K562 (cell line): Measurements from ENCODE around the gene CGB8. TPM values are rescaled to one million over a fixed set of nuclear protein-coding genes. Genes with fewer than 3 reads are reported as not detected.
A peak's percentile ranks its signal among the peaks of the same experiment; 100 is the strongest.

Source experiments
- ATAC-seq: fragments of 200-7000 bp; cut with Tn5 transposase; 3 replicates; pipeline ENCODE4 v1.9.1; 2020; ENCODE audit warnings: moderate library complexity
- BruUV-seq: library from RNA; stranded (reverse); fragments of 400-500 nt; replicated peaks from 2 replicates; lab custom pipeline; 2021; lab: Mats Ljungman, UMichigan
- CTCF ChIA-PET: fragments of 300-600 bp; formaldehyde crosslinking; extraction: SDS; loops from one replicate; lab custom pipeline; 2021; ENCODE audit warnings: low intra/inter-chr PET ratio; lab: Yijun Ruan, JAX
- POLR2A ChIA-PET: fragments of 300-600, 350-650 bp; sonication (Branson Sonifier 250); formaldehyde crosslinking; extraction: SDS; loops from one replicate; lab custom pipeline; 2021; ENCODE audit warnings: antibody characterized with exemption, inconsistent platforms; lab: Yijun Ruan, JAX
- DNase-seq, 4 experiments: peaks; one replicate each; pipeline versions ENCODE4 v3.0.0 to v3.0.0-alpha.2; 2011 to 2018; ENCODE audit warnings: low spot score in 3 of 4, mixed read lengths in 3 of 4; ENCODE audit errors: extremely low read depth in 1 of 4
- FAIRE-seq: peaks from 2 replicates; lab custom pipeline; 2011; peaks lifted over from hg19 to GRCh38; lab: Jason Lieb, UNC
- H2AFZ ChIP-seq: 2 replicates; pipeline ENCODE4 v1.6.0; 2011; ENCODE audit warnings: low read depth, low read length, control low read depth, inconsistent platforms
- H3K27ac ChIP-seq: fragments of 200-600 bp; 3 replicates; pipeline ENCODE4 v1.8.0; 2011; ENCODE audit warnings: low read depth, mild to moderate bottlenecking, control low read depth, inconsistent platforms, low read length, moderate library complexity, mixed read lengths; ENCODE audit errors: extremely low read depth
- H3K27me3 ChIP-seq, 2 experiments: fragments of 300-600 bp in 1 of 2; 2 replicates in 1 of 2; 3 replicates in 1 of 2; pipeline versions ENCODE4 v1.6.0 to v1.8.0; 2011; ENCODE audit warnings: inconsistent platforms in 2 of 2, low read length in 2 of 2, mild to moderate bottlenecking in 1 of 2, mixed read lengths in 1 of 2, moderate library complexity in 1 of 2; ENCODE audit not compliant: control insufficient read depth in 2 of 2, insufficient read depth in 2 of 2
- H3K36me3 ChIP-seq: fragments of 300-600 bp; 3 replicates; pipeline ENCODE4 v1.8.0; 2011; ENCODE audit warnings: mild to moderate bottlenecking, low read length, inconsistent platforms; ENCODE audit not compliant: control insufficient read depth, insufficient read depth
- H3K4me1 ChIP-seq, 2 experiments: fragments of 200-600 bp in 1 of 2; replicated peaks in 1 of 2; 2 replicates in 1 of 2; 3 replicates in 1 of 2; pipeline versions ENCODE4 v1.5.1 to v1.8.0; 2011; ENCODE audit warnings: inconsistent platforms in 2 of 2, low read length in 2 of 2, mild to moderate bottlenecking in 1 of 2, mixed read lengths in 1 of 2, moderate library complexity in 1 of 2; ENCODE audit not compliant: control insufficient read depth in 2 of 2, insufficient read depth in 2 of 2
- H3K4me2 ChIP-seq: 2 replicates; pipeline ENCODE4 v1.6.1; 2011; ENCODE audit warnings: low read length, control low read depth, inconsistent platforms, mixed read lengths; ENCODE audit not compliant: insufficient read depth
- H3K4me3 ChIP-seq: fragments of 200-600 bp; sonication (generic), shearing (Covaris generic); 2 replicates; pipeline ENCODE4 v1.5.1; 2016; ENCODE audit warnings: control low read depth, inconsistent platforms
- H3K79me2 ChIP-seq: fragments of 200-600 bp; 3 replicates; pipeline ENCODE4 v1.8.0; 2011; ENCODE audit warnings: low read length, inconsistent platforms; ENCODE audit not compliant: control insufficient read depth, insufficient read depth
- H3K9ac ChIP-seq, 2 experiments: 2 replicates each; pipeline versions ENCODE4 v1.6.0 to v1.6.1; 2011; ENCODE audit warnings: low read depth in 2 of 2, low read length in 2 of 2, control low read depth in 1 of 2, inconsistent platforms in 1 of 2, mild to moderate bottlenecking in 1 of 2, mixed read lengths in 1 of 2; ENCODE audit not compliant: insufficient read depth in 1 of 2
- H3K9me1 ChIP-seq: one replicate; pipeline ENCODE4 v1.6.0; 2011; ENCODE audit warnings: inconsistent platforms, mild to moderate bottlenecking, low read length, moderate library complexity; ENCODE audit not compliant: control insufficient read depth, insufficient read depth
- H3K9me3 ChIP-seq: replicated peaks from 2 replicates; pipeline ENCODE4 v1.5.1; 2011; ENCODE audit warnings: low read depth, low read length, inconsistent platforms; ENCODE audit not compliant: control insufficient read depth, insufficient read depth
- H4K20me1 ChIP-seq: replicated peaks from 2 replicates; pipeline ENCODE4 v1.6.1; 2011; ENCODE audit warnings: low read length, inconsistent platforms, mixed read lengths; ENCODE audit not compliant: control insufficient read depth, insufficient read depth
- BRF1 ChIP-seq: IDR thresholded peaks from 3 replicates; pipeline ENCODE4 v1.6.1; 2011; ENCODE audit warnings: borderline replicate concordance, mild to moderate bottlenecking; ENCODE audit not compliant: insufficient read length; ENCODE audit errors: extremely low read depth
- HDAC2 ChIP-seq: fragments of 450-650 bp; IDR thresholded peaks from 2 replicates; pipeline ENCODE4 v1.6.1; 2016; ENCODE audit warnings: mild to moderate bottlenecking
- HNRNPH1 ChIP-seq: fragments of 200-400 bp; formaldehyde crosslinking; optimal IDR thresholded peaks from 2 replicates; pipeline ENCODE3; 2017; ENCODE audit warnings: low read depth, mild to moderate bottlenecking, low read length, moderate library complexity
- MTA1 ChIP-seq: fragments of 450-650 bp; IDR thresholded peaks from 2 replicates; pipeline ENCODE4 v1.6.1; 2017; ENCODE audit warnings: borderline replicate concordance
- NFYB ChIP-seq: IDR thresholded peaks from 2 replicates; pipeline ENCODE4 v1.6.1; 2011; ENCODE audit warnings: mild to moderate bottlenecking, moderate library complexity; ENCODE audit not compliant: insufficient read length; ENCODE audit errors: extremely low read depth
- RFX1 ChIP-seq: fragments of 450-650 bp; IDR thresholded peaks from 2 replicates; pipeline ENCODE4 v1.6.1; 2016; ENCODE audit warnings: mild to moderate bottlenecking, moderate library complexity
- SMARCB1 ChIP-seq: IDR thresholded peaks from 2 replicates; pipeline ENCODE4 v1.6.1; 2011; ENCODE audit warnings: improper control_type of control experiment, low read depth; ENCODE audit not compliant: insufficient read length
- SP2 ChIP-seq: IDR thresholded peaks from 2 replicates; pipeline ENCODE4 v1.6.1; 2011; ENCODE audit warnings: mild to moderate bottlenecking, low read depth, low read length, moderate library complexity; ENCODE audit not compliant: poor library complexity, severe bottlenecking; ENCODE audit errors: extremely low read depth
- SRSF1 ChIP-seq: fragments of 200-400 bp; formaldehyde crosslinking; IDR thresholded peaks from 2 replicates; pipeline ENCODE4 v1.6.1; 2017; ENCODE audit warnings: mild to moderate bottlenecking, low read depth, low read length, moderate library complexity
- WGBS: fragments of 100-300 bp; shearing (Covaris generic); methylation state at CpG from one replicate; pipeline ENCODE4 v1.1.6; 2016; ENCODE audit warnings: low coverage, mixed read lengths; ENCODE audit not compliant: insufficient coverage; ENCODE audit errors: missing lambda C conversion rate; 5-methylcytosine and 5-hydroxymethylcytosine counted together
- in situ Hi-C: fragments of 300-500 bp; cut with MboI; formaldehyde crosslinking; loops from 4 replicates; pipeline ENCODE4 v1.15.0; 2018; ENCODE audit warnings: inconsistent platforms, mixed read lengths
- intact Hi-C: fragments of 100-400 bp; cut with micrococcal nuclease; formaldehyde crosslinking; loops from 2 replicates; pipeline ENCODE4 v1.14.2; 2022
- polyA plus RNA-seq, 8 experiments: library from polyadenylated mRNA; depleted of rRNA in 4 of 8; stranded (reverse) in 5 of 8; unstranded in 3 of 8; fragments of >200 nt; fragmentation: Nextera tagmentation in 2 of 8; fragmentation: Illumina TruSeq in 1 of 8; extraction: Ambion mirVana in 2 of 8; extraction: Trizol in 1 of 8; gene quantifications; 2 replicates each; pipeline versions ENCODE4 v1.2.1 to v1.2.3, GENCODE V29; 2011 to 2014; ENCODE audit warnings: inconsistent platforms in 1 of 8, missing spikeins in 1 of 8
- total RNA-seq, 7 experiments: library from RNA; depleted of rRNA in 6 of 7; stranded (reverse); fragments of >200 nt in 6 of 7; fragmentation: Illumina TruSeq in 2 of 7; extraction: Trizol in 2 of 7; gene quantifications; 2 replicates each; pipeline versions ENCODE4 v1.2.1 to v1.2.3, GENCODE V29; 2011 to 2021; ENCODE audit warnings: low replicate concordance in 1 of 7
- TF ChIP-seq, protein P1 (sequence below): fragments of 250-450 bp; sonication (Bioruptor Pico); IDR thresholded peaks from 2 replicates; pipeline ENCODE4 v1.8.0; 2021; ENCODE audit warnings: moderate library complexity, mild to moderate bottlenecking, inconsistent platforms

CGB8 gene
- total and polyA plus RNA-seq, 9 of the 15 experiments (the other 6 are each of a cell fraction or from before 2014, with no cell fraction given) = not detected

DNA sequence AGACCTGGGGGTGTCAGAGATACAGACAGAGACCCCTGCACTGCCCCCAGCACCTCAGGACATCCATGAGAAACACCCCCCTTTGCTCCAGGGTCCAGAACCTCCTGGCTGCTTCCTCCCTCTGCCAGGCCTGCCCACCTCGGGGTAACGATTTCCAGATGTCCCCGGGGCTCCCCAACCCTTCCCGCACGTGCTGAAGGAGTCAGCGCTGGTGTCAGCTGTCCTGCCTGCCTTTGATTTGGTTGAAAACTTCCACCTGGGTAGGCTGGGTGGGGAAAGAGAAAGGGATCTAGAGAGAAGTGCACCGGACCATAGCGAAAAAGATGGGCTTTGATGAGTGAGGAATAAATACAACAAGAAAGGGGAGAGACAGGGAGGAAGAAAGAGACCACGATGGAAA lies 10.1 kb upstream of the CGB8 start:
- no peak overlapping the region for H3K27ac ChIP-seq
- intact Hi-C loops = no loop called here
- H3K27me3 ChIP-seq = peaks cover 17 to 62% of the 10 kb centered on the region in 2 experiments; a peak in 3 of 5 replicates

DNA sequence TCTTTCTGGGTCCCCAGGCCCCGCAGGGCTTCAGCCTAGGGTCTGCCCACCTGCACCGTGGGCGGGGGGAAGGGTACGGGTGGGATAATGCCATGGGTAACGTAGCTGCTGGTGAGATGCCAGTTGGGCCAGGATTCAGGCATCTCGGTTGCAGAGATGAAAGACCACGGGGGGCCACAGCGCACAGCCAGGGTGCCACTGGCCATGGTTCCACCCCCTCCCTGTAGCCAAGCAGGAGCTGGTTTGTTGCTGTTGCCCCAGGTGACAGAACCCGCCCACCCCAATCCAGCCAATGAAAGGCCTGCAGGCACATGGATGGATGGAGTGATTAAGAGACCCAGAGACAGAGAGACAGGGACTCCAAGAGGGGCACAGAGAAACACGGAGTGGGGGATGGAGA lies 9.7 kb upstream of the CGB8 start:
- CTCF ChIA-PET = no interaction called here
- no peak overlapping the region for H2AFZ ChIP-seq
- WGBS = 9% methylated on average over 9 of the region's 10 CpGs
- H3K4me1 ChIP-seq = peaks cover 2 to 34% of the 10 kb centered on the region in 2 experiments; a peak in 3 of 5 replicates
- H3K4me2 ChIP-seq = no peak overlapping the region
- intact Hi-C loops = no loop called here
- H3K9me1 ChIP-seq = no peaks in the 10 kb centered on the region
- H3K27ac ChIP-seq = no peak overlapping the region
- TF ChIP-seq NFYB = peak; percentile 42
- peak; percentile 83 for TF ChIP-seq RFX1
- TF ChIP-seq, protein P1, sequence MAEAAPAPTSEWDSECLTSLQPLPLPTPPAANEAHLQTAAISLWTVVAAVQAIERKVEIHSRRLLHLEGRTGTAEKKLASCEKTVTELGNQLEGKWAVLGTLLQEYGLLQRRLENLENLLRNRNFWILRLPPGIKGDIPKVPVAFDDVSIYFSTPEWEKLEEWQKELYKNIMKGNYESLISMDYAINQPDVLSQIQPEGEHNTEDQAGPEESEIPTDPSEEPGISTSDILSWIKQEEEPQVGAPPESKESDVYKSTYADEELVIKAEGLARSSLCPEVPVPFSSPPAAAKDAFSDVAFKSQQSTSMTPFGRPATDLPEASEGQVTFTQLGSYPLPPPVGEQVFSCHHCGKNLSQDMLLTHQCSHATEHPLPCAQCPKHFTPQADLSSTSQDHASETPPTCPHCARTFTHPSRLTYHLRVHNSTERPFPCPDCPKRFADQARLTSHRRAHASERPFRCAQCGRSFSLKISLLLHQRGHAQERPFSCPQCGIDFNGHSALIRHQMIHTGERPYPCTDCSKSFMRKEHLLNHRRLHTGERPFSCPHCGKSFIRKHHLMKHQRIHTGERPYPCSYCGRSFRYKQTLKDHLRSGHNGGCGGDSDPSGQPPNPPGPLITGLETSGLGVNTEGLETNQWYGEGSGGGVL = no peak
- peak; percentile 50 for TF ChIP-seq SP2
- no peak for TF ChIP-seq MTA1
- TF ChIP-seq, all 486 proteins: peak for 3
- FAIRE-seq = no peak
- no TSS peak for BruUV-seq
- Histone ChIP-seq H3K9ac (no peak overlapping the region), H3K27me3 (peaks cover 17 to 58% of the 10 kb centered on the region in 2 experiments; a peak in 3 of 5 replicates), H4K20me1 (peaks cover 4% of the 10 kb centered on the region; the same call in 1 of the 2 replicates), H3K79me2 (no peaks in the 10 kb centered on the region), H3K4me3 (no peak overlapping the region), H3K9me3 (no peaks in the 10 kb centered on the region), H3K36me3 (no peaks in the 10 kb centered on the region)
- peak; percentile 51 to 73 (median 66) for DNase-seq
- ATAC-seq = peak; percentile 65
- POLR2A ChIA-PET = no interaction called here
- in situ Hi-C loops = no loop called here

More for the DNA sequence above, 10.1 kb upstream of the CGB8 start:
- peaks cover 2 to 35% of the 10 kb centered on the region in 2 experiments; a peak in 3 of 5 replicates for H3K4me1 ChIP-seq
- no peaks in the 10 kb centered on the region for H3K9me1 ChIP-seq
- no peak for FAIRE-seq
- peaks cover 4% of the 10 kb centered on the region; the same call in 1 of the 2 replicates for H4K20me1 ChIP-seq
- 0% methylated on average over 1 of the region's 9 CpGs for WGBS
- H3K36me3 ChIP-seq = no peaks in the 10 kb centered on the region
- CTCF ChIA-PET = no interaction called here
- no peak overlapping the region for H3K9ac ChIP-seq
- in situ Hi-C loops = no loop called here
- no peak overlapping the region for H2AFZ ChIP-seq
- TF ChIP-seq HNRNPH1 = no peak
- TF ChIP-seq SRSF1 = no peak
- no peak for TF ChIP-seq SMARCB1
- no peak for TF ChIP-seq BRF1
- no peak for TF ChIP-seq HDAC2
- TF ChIP-seq, all 486 proteins: peak for 0
- H3K4me2 ChIP-seq = no peak overlapping the region
- DNase-seq = no peak
- no peaks in the 10 kb centered on the region for H3K79me2 ChIP-seq
- no TSS peak for BruUV-seq
- no peak overlapping the region for H3K4me3 ChIP-seq
- POLR2A ChIA-PET = interaction anchor here (0.8 kb wide), 1 partner anchor 11 kb away, joined by 3 read pairs; no protein-coding TSS in a partner anchor
- no peaks in the 10 kb centered on the region for H3K9me3 ChIP-seq
- ATAC-seq = no peak
